Endodermal cell (in vitro differentiated cells): Measurements from ENCODE around the gene PTP4A2. TPM values are rescaled to one million over a fixed set of nuclear protein-coding genes. Genes with fewer than 3 reads are reported as not detected.
A peak's percentile ranks its signal among the peaks of the same experiment; 100 is the strongest.

Experiments used
- DNase-seq: peaks from one replicate; pipeline ENCODE4 v3.0.0-alpha.2; 2017
- H3K27ac ChIP-seq: 2 replicates; pipeline ENCODE4 v1.5.1; 2013; ENCODE audit warnings: mild to moderate bottlenecking, low read depth, low read length, moderate library complexity
- H3K27me3 ChIP-seq: 2 replicates; pipeline ENCODE4 v1.6.1; 2013; ENCODE audit warnings: mild to moderate bottlenecking, low read length, moderate library complexity; ENCODE audit not compliant: insufficient read depth, control insufficient read depth, poor library complexity, severe bottlenecking
- H3K36me3 ChIP-seq: 2 replicates; pipeline ENCODE4 v1.7.0; 2013; ENCODE audit warnings: mild to moderate bottlenecking, low read length, moderate library complexity; ENCODE audit not compliant: control insufficient read depth, insufficient read depth
- H3K4me1 ChIP-seq: one replicate; pipeline ENCODE4 v1.7.0; 2013; ENCODE audit warnings: low read length; ENCODE audit not compliant: control insufficient read depth, insufficient read depth
- H3K4me3 ChIP-seq: 2 replicates; pipeline ENCODE4 v1.5.1; 2013; ENCODE audit warnings: mild to moderate bottlenecking, low read length, moderate library complexity
- H3K9ac ChIP-seq: 2 replicates; pipeline ENCODE4 v1.6.1; 2013; ENCODE audit warnings: mild to moderate bottlenecking, low read length, moderate library complexity; ENCODE audit not compliant: poor library complexity, severe bottlenecking; ENCODE audit errors: extremely low read depth
- H3K9me3 ChIP-seq: 2 replicates; pipeline ENCODE4 v1.6.1; 2013; ENCODE audit warnings: mild to moderate bottlenecking, low read length, moderate library complexity; ENCODE audit not compliant: control insufficient read depth
- H3K27ac Mint-ChIP-seq: 2 replicates; pipeline ENCODE4 v1.8.0; 2020; ENCODE audit warnings: mixed read lengths
- H3K27me3 Mint-ChIP-seq: 2 replicates; pipeline ENCODE4 v1.8.0; 2021; ENCODE audit warnings: mild to moderate bottlenecking, mixed read lengths; ENCODE audit not compliant: insufficient read depth
- H3K36me3 Mint-ChIP-seq: 2 replicates; pipeline ENCODE4 v1.8.0; 2020; ENCODE audit warnings: low read depth, mixed read lengths
- H3K4me1 Mint-ChIP-seq: 2 replicates; pipeline ENCODE4 v1.8.0; 2020; ENCODE audit warnings: mixed read lengths
- H3K4me3 Mint-ChIP-seq: 2 replicates; pipeline ENCODE4 v1.8.0; 2020; ENCODE audit warnings: mild to moderate bottlenecking, moderate library complexity, mixed read lengths
- H3K9me3 Mint-ChIP-seq: 2 replicates; pipeline ENCODE4 v1.8.0; 2020; ENCODE audit warnings: mild to moderate bottlenecking, mixed read lengths
- WGBS, 2 experiments: methylation state at CpG; one replicate each; pipeline versions ENCODE4 v1.1.5 to v1.1.7; 2013; ENCODE audit warnings: missing lambda C conversion rate in 2 of 2, mixed read lengths in 1 of 2; ENCODE audit not compliant: insufficient coverage in 1 of 2, insufficient read length in 1 of 2; 5-methylcytosine and 5-hydroxymethylcytosine counted together
- total RNA-seq, 2 donors: library from RNA; stranded (reverse); fragmentation: NEBNext Ultra II Directional in 1 of 2; extraction: Animal tissue kit (Norgen Biotek cat#: 25700) in 1 of 2; gene quantifications; 2 replicates in 1 of 2; 3 replicates in 1 of 2; pipeline ENCODE4 v1.2.1, GENCODE V29; 2021
- TF ChIP-seq, protein P1 (sequence below): fragments of 200-600 bp; sonication (generic); conservative IDR thresholded peaks from 2 replicates; pipeline ENCODE4 v1.5.0; 2021; ENCODE audit warnings: antibody characterized with exemption, mild to moderate bottlenecking

The PTP4A2 gene
- total RNA-seq, 2 donors from 2014 or later: 211 TPM

DNA sequence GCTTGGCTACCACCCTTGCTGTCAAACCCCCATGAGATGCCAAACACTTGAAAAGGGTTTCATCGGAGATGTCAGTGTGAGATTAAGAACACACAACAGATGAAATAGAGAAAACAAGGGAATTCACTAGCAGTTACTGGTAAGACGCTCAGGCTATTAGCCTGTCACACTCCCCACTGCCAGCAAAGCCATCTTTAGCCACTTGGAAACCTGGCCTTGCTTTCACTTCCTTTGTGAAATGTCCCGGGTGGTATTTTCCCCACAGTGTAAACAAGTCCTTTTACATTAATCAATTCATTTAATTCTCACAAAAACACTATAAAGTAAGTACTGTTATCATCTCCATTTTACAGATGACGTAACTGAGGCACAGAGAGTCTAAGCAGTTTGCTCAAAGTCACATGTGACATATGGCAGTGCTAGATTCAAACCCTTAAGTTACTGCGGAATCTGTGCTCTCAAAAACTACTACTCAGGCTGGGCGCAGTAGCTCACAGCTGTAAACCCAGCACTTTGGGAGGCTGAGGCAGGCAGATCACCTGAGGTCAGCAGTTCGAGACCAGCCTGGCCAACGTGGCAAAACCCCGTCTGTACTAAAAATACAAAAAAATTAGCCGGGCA, 42.8 kb upstream of the PTP4A2 start:
- Mint-ChIP-seq H3K27me3 (no peaks in the 10 kb centered on the region), H3K36me3 (no peaks in the 10 kb centered on the region), H3K4me3 (no peak overlapping the region), H3K27ac (no peak overlapping the region), H3K4me1 (peaks cover 17% of the 10 kb centered on the region), H3K9me3 (peaks cover 7% of the 10 kb centered on the region)
- H3K9me3 ChIP-seq: no peaks in the 10 kb centered on the region
- no peak for DNase-seq
- no peaks in the 10 kb centered on the region for H3K36me3 ChIP-seq
- peaks cover 3% of the 10 kb centered on the region for H3K4me1 ChIP-seq
- no peak overlapping the region for H3K9ac ChIP-seq
- H3K27me3 ChIP-seq: no peaks in the 10 kb centered on the region
- TF ChIP-seq, protein P1, sequence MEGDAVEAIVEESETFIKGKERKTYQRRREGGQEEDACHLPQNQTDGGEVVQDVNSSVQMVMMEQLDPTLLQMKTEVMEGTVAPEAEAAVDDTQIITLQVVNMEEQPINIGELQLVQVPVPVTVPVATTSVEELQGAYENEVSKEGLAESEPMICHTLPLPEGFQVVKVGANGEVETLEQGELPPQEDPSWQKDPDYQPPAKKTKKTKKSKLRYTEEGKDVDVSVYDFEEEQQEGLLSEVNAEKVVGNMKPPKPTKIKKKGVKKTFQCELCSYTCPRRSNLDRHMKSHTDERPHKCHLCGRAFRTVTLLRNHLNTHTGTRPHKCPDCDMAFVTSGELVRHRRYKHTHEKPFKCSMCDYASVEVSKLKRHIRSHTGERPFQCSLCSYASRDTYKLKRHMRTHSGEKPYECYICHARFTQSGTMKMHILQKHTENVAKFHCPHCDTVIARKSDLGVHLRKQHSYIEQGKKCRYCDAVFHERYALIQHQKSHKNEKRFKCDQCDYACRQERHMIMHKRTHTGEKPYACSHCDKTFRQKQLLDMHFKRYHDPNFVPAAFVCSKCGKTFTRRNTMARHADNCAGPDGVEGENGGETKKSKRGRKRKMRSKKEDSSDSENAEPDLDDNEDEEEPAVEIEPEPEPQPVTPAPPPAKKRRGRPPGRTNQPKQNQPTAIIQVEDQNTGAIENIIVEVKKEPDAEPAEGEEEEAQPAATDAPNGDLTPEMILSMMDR: no peak
- WGBS, 2 experiments: 88 to 90% methylated on average over 10 of the region's 10 CpGs
- no peak overlapping the region for H3K27ac ChIP-seq
- H3K4me3 ChIP-seq: no peak overlapping the region

DNA sequence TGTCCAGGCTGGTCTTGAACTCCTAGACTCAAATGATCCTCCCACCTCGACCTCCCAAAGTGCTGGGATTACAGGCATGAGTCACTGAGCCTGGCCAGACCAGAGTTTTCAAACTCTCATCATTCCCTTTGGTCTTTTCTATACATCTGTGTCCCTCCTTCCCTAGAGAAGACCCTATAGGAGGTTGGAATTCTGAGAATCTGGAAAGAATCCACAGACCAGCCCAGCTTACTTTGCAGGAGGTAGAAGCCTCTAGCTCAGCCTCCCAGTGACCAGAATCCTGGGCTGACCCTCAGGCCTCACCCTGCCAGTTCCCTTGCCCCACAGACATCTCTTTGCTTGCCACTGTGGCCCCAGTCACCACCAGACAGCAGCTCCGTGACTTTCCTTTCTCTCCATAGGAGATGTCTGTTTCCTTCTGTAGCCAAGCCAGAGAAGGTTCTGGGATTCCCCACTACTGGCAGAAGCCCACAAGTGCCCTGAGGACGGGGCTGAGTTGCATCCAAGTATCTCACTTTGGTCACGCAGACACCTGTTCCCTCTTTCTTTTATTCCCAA, 40.8 kb upstream of the PTP4A2 start:
- Histone ChIP-seq H3K27ac (no peak overlapping the region), H3K9me3 (no peaks in the 10 kb centered on the region), H3K4me1 (peaks cover 3% of the 10 kb centered on the region), H3K9ac (no peak overlapping the region), H3K27me3 (no peaks in the 10 kb centered on the region), H3K36me3 (no peaks in the 10 kb centered on the region), H3K4me3 (no peak overlapping the region)
- peaks cover 11% of the 10 kb centered on the region for H3K4me1 Mint-ChIP-seq
- DNase-seq: peak; percentile 68
- TF ChIP-seq, protein P1: no peak
- H3K27ac Mint-ChIP-seq: peak overlapping the region; percentile 52
- H3K9me3 Mint-ChIP-seq: peaks cover 7% of the 10 kb centered on the region
- no peaks in the 10 kb centered on the region for H3K36me3 Mint-ChIP-seq
- no peaks in the 10 kb centered on the region for H3K27me3 Mint-ChIP-seq
- WGBS, 2 experiments: 72 to 85% methylated on average over 3 to 4 of the region's 4 CpGs
- H3K4me3 Mint-ChIP-seq: no peak overlapping the region

DNA sequence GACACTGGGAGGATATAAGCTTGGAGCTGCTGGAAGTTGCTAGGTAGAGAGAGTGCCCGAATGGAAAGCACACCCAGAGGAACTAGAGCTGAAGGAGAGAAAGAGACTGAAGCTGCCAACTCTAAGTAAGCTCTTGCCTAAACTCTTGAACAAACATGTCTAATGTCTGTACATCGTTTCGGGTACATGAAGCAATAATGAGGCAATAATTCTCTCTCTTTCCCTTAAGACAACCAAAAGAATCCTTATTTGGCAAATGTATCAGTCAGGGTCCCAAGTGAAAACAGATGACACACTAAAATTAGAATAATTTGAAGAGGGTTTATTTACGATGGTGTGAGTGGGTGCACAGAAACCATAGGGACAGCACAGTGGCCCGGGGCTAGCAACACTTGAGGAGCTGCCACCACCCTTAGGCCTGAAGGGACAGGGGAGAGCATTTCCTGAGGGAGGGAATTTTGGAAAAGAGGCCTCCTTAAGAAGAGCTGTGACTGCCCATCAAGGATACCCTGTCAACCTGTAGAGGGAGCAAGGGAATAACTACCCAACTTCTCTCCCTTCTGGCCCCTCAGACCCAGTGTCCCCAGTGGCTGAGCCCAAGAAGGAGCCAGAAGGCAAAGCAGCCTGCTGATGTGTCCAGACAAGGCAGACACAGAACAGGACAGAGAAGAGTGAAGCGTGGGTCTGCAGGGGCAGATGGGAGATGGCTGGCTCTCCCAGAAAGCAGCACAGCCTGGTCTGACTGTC, 39.4 kb upstream of the PTP4A2 start:
- no peaks in the 10 kb centered on the region for H3K36me3 ChIP-seq
- no peak overlapping the region for H3K4me3 ChIP-seq
- no peak overlapping the region for H3K9ac ChIP-seq
- H3K4me1 Mint-ChIP-seq: peaks cover 11% of the 10 kb centered on the region
- 81 to 83% methylated on average over 6 of the region's 6 CpGs for WGBS, 2 experiments
- no peaks in the 10 kb centered on the region for H3K27me3 Mint-ChIP-seq
- H3K9me3 ChIP-seq: no peaks in the 10 kb centered on the region
- no peaks in the 10 kb centered on the region for H3K36me3 Mint-ChIP-seq
- peak; percentile 90 for DNase-seq
- TF ChIP-seq, protein P1: peak; percentile 83
- H3K27me3 ChIP-seq: no peaks in the 10 kb centered on the region
- peak overlapping the region; percentile 54 for H3K27ac Mint-ChIP-seq
- peaks cover 3% of the 10 kb centered on the region for H3K4me1 ChIP-seq
- H3K9me3 Mint-ChIP-seq: peaks cover under 1% of the 10 kb centered on the region
- no peak overlapping the region for H3K27ac ChIP-seq
- H3K4me3 Mint-ChIP-seq: no peak overlapping the region
